IPS-18c (cell line): ENCODE results near the gene METTL1.
"Not testable (repeated sequence)": the region's sequence is repeated elsewhere in the genome, so short reads cannot be mapped to it uniquely, and the experiment has no call there.

Experiments
- H3K4me3 ChIP-seq: 2 replicates; pipeline ENCODE4 v1.7.0; 2013; ENCODE audit warnings: low read depth, mild to moderate bottlenecking, low read length, moderate library complexity; ENCODE audit not compliant: insufficient read depth
- H3K9me3 ChIP-seq: one replicate; pipeline ENCODE4 v1.6.1; 2013; ENCODE audit warnings: mild to moderate bottlenecking, low read length, moderate library complexity; ENCODE audit not compliant: control insufficient read depth, insufficient read depth

METTL1 gene

GRCh38 chr12:57724936-57725740 is 46.8 kb downstream of the METTL1 start:
- Histone ChIP-seq H3K4me3 (no peak overlapping the region), H3K9me3 (no peaks in the 10 kb centered on the region)

GRCh38 chr12:57724003-57724935 is 47.6 kb downstream of the METTL1 start:
- Histone ChIP-seq H3K9me3 (no peaks in the 10 kb centered on the region), H3K4me3 (no peak overlapping the region)

GRCh38 chr12:57723630-57723962 is 48.3 kb downstream of the METTL1 start:
- no peaks in the 10 kb centered on the region for H3K9me3 ChIP-seq
- no peak overlapping the region for H3K4me3 ChIP-seq

GRCh38 chr12:57722716-57723629 is 48.9 kb downstream of the METTL1 start:
- H3K4me3 ChIP-seq = no peak overlapping the region
- no peaks in the 10 kb centered on the region for H3K9me3 ChIP-seq

DNA sequence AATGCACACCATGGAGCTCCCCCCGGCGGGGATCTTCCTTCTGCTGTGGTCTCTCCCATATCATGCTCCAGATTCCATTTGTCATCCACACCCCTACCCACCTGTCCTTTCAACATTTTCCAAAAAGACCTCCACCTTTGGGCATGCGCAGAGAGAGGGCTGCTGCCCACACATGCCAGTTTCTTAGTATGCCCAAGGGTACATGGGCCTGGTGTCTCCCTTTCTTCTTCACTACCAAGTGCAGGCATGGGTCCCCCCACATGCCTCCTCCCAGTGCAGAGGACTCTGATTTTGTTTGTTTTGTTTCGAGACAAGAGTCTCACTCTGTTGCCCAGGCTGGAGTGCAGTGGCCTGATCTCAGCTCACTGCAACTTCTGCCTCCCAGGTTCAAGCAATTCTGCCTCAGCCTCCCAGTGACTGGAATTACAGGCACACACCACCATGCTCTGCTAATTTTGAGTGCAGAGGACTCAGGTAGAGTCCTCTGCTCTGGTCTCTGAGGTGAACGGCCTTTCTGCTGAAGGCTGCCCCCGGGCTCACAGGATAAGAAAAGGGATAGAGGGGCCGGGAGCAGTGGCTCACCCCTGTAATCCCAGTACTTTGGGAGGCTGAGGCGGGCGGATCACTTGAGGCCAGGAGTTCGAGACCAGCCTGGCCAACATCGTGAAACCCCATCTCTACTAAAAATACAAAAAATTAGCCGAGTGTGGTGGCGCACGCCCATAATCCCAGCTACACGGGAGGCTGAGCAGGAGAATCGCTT is 49.9 kb downstream of the METTL1 start:
- not testable (repeated sequence) for H3K4me3 ChIP-seq, H3K9me3 ChIP-seq

- H3K4me3 ChIP-seq = no peak overlapping the region
- H3K9me3 ChIP-seq = no peaks in the 10 kb centered on the region
Measured at GRCh38 chr12:57720606-57721595, 51.0 kb downstream of the METTL1 start.

GRCh38 chr12:57719777-57720605 is 51.9 kb downstream of the METTL1 start:
- no peaks in the 10 kb centered on the region for H3K9me3 ChIP-seq
- H3K4me3 ChIP-seq = no peak overlapping the region

DNA sequence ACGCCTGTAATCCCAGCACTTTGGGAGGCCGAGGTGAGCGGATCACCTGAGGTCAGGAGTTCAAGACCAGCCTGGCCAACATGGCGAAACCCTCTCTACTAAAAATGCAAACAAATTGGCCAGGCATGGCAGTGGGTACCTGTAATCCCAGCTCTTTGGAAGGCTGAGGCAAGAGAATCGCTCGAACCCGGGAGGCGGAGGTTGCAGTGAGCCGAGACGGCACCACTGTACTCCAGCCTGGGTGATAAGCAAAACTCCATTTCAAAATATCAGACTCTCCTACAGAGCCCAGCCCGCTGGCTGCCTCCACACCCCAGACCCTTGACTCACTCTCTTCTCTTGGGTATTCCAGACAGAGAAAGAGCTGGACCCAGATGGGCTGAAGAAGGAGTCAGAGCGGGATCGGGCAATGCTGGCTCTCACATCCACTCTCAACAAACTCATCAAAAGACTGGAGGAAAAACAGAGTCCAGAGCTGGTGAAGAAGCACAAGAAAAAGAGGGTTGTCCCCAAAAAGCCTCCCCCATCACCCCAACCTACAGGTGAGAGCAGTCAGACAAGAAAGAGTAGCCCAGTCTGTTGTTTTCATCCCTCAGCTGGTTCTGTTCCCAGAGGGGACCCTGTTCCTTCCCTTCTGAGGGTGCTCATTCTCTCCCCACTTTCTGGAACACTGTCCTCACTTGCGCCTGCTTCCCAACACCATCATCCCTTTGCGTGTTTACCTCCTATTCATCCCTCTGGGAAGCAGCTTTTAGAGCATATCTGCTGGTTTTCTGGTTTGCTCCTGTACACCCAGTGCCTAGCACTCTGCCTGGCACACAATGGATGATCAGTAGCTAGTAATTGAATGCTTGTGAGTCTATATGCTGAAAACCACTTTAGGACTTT is 53.0 kb downstream of the METTL1 start:
- Histone ChIP-seq H3K9me3 (no peaks in the 10 kb centered on the region), H3K4me3 (no peak overlapping the region)
